HCT116 (cell line): Measurements from ENCODE around the gene ABCB6. TPM values are rescaled to one million over a fixed set of nuclear protein-coding genes. Genes with fewer than 3 reads are reported as not detected.

Experiments
- ATAC-seq: fragments of 200-7000 bp; cut with Tn5 transposase; 2 replicates; pipeline ENCODE4 v1.9.1; 2020; ENCODE audit warnings: mild to moderate bottlenecking, moderate library complexity
- BruUV-seq: library from RNA; stranded (reverse); fragments of 400-500 nt; replicated peaks from 2 replicates; lab custom pipeline; 2021; lab: Mats Ljungman, UMichigan
- CTCF ChIA-PET: fragments of 300-600 bp; sonication (Branson Sonifier 250); formaldehyde crosslinking; loops from one replicate; lab custom pipeline; 2021; ENCODE audit warnings: antibody characterized with exemption; lab: Charles Lee
- POLR2A ChIA-PET: fragments of 300-600, 350-600 bp; sonication (Branson Sonifier 250); formaldehyde crosslinking; loops from one replicate; lab custom pipeline; 2021; ENCODE audit warnings: antibody characterized with exemption; lab: Charles Lee
- RAD21 ChIA-PET, 2 experiments: fragments of 300-600 bp; sonication (Branson Sonifier 250); formaldehyde crosslinking; loops; one replicate each; lab custom pipeline; 2023; ENCODE audit warnings: low total read pairs in 2 of 2; ENCODE audit not compliant: uncharacterized antibody in 2 of 2, unreplicated experiment in 2 of 2, low non-redundant PET in 1 of 2; lab: Charles Lee
- DNase-seq: peaks from one replicate; pipeline ENCODE4 v3.0.0-alpha.2; 2010; ENCODE audit warnings: low read depth, low spot score
- H2AFZ ChIP-seq: fragments of 200-600 bp; shearing (Covaris generic), sonication (generic); 2 replicates; pipeline ENCODE4 v1.6.1; 2017; ENCODE audit warnings: low read depth, mixed run types, mixed read lengths, antibody characterized with exemption, low read length; ENCODE audit not compliant: poor library complexity, severe bottlenecking
- H3K27ac ChIP-seq: 2 replicates; pipeline ENCODE4 v1.5.1; 2012; ENCODE audit warnings: low read depth, low read length
- H3K27me3 ChIP-seq: fragments of 200-600 bp; sonication (generic); 2 replicates; pipeline ENCODE4 v1.6.1; 2016; ENCODE audit warnings: mixed run types, low read length, mixed read lengths; ENCODE audit not compliant: insufficient read depth
- H3K36me3 ChIP-seq, 2 experiments: fragments of 200-500 bp in 1 of 2; fragments of 200-600 bp in 1 of 2; sonication (Bioruptor generic) in 1 of 2; sonication (generic) in 1 of 2; 2 replicates each; pipeline versions ENCODE4 v1.5.1 to v1.6.1; 2014 to 2016; ENCODE audit warnings: low read length in 2 of 2, inconsistent platforms in 1 of 2, mixed read lengths in 1 of 2, mixed run types in 1 of 2; ENCODE audit not compliant: insufficient read depth in 2 of 2, control insufficient read depth in 1 of 2
- H3K4me1 ChIP-seq, 2 experiments: fragments of 200-600 bp in 1 of 2; sonication (generic) in 1 of 2; 2 replicates each; pipeline versions ENCODE4 v1.5.1 to v1.6.1; 2012 to 2017; ENCODE audit warnings: low read length in 2 of 2, inconsistent platforms in 1 of 2, mild to moderate bottlenecking in 1 of 2, mixed read lengths in 1 of 2, mixed run types in 1 of 2, moderate library complexity in 1 of 2; ENCODE audit not compliant: insufficient read depth in 2 of 2, control insufficient read depth in 1 of 2
- H3K4me2 ChIP-seq: fragments of 200-600 bp; sonication (generic); 2 replicates; pipeline ENCODE4 v1.6.1; 2017; ENCODE audit warnings: mixed run types, low read length, mixed read lengths
- H3K4me3 ChIP-seq, 2 experiments: fragments of 200-600 bp in 1 of 2; sonication (generic) in 1 of 2; replicated peaks in 1 of 2; 2 replicates each; pipeline ENCODE4 v1.5.1; 2011 to 2016; ENCODE audit warnings: low read length in 2 of 2, control low read depth in 1 of 2, low read depth in 1 of 2, mild to moderate bottlenecking in 1 of 2, mixed read lengths in 1 of 2, mixed run types in 1 of 2
- H3K79me2 ChIP-seq: fragments of 200-600 bp; sonication (generic); 2 replicates; pipeline ENCODE4 v1.6.1; 2017; ENCODE audit warnings: mild to moderate bottlenecking, mixed run types, low read length, moderate library complexity, mixed read lengths; ENCODE audit not compliant: insufficient read depth
- H3K9ac ChIP-seq: fragments of 200-600 bp; sonication (generic); 2 replicates; pipeline ENCODE4 v1.6.1; 2016; ENCODE audit warnings: low read length, mixed read lengths
- H3K9me2 ChIP-seq: fragments of 200-600 bp; sonication (generic), shearing (Covaris generic); 2 replicates; pipeline ENCODE4 v1.6.1; 2017; ENCODE audit warnings: mixed run types, mild to moderate bottlenecking, moderate library complexity; ENCODE audit not compliant: insufficient read depth
- H3K9me3 ChIP-seq, 2 experiments: fragments of 200-500 bp in 1 of 2; fragments of 200-600 bp in 1 of 2; sonication (Bioruptor generic) in 1 of 2; sonication (generic) in 1 of 2; 2 replicates each; pipeline ENCODE4 v1.6.1; 2014 to 2017; ENCODE audit warnings: low read length in 2 of 2, mixed read lengths in 2 of 2, inconsistent platforms in 1 of 2, low read depth in 1 of 2, mild to moderate bottlenecking in 1 of 2, mixed run types in 1 of 2, moderate library complexity in 1 of 2; ENCODE audit not compliant: control insufficient read depth in 1 of 2, insufficient read depth in 1 of 2
- H4K20me1 ChIP-seq: fragments of 200-600 bp; sonication (generic), shearing (Covaris generic); 2 replicates; pipeline ENCODE4 v1.6.1; 2017; ENCODE audit warnings: mixed run types, mild to moderate bottlenecking, moderate library complexity; ENCODE audit not compliant: insufficient read depth
- CBX3 ChIP-seq: IDR thresholded peaks from 2 replicates; pipeline ENCODE4 v1.6.1; 2012; ENCODE audit warnings: low read depth
- ELF1 ChIP-seq: IDR thresholded peaks from 2 replicates; pipeline ENCODE4 v1.6.1; 2012; ENCODE audit warnings: low read depth, borderline replicate concordance
- EZH2 ChIP-seq: fragments of 200-600 bp; sonication (generic); IDR thresholded peaks from 2 replicates; pipeline ENCODE4 v1.6.1; 2017; ENCODE audit warnings: antibody characterized with exemption, mixed run types
- EZH2phosphoT487 ChIP-seq: fragments of 200-600 bp; IDR thresholded peaks from 2 replicates; pipeline ENCODE4 v1.6.1; 2018; ENCODE audit warnings: antibody characterized with exemption, borderline replicate concordance
- FOSL1 ChIP-seq: IDR thresholded peaks from 2 replicates; pipeline ENCODE4 v1.6.1; 2012; ENCODE audit warnings: low read depth
- JUND ChIP-seq: IDR thresholded peaks from 2 replicates; pipeline ENCODE4 v1.6.1; 2012
- POLR2A ChIP-seq: IDR thresholded peaks from 2 replicates; pipeline ENCODE4 v1.7.0; 2011; ENCODE audit warnings: borderline replicate concordance; ENCODE audit not compliant: insufficient read depth, insufficient read length; ENCODE audit errors: extremely low read depth
- RAD21 ChIP-seq: IDR thresholded peaks from 2 replicates; pipeline ENCODE4 v1.6.1; 2012; ENCODE audit warnings: low read depth, mild to moderate bottlenecking
- SIN3A ChIP-seq: IDR thresholded peaks from 2 replicates; pipeline ENCODE4 v1.6.1; 2012; ENCODE audit warnings: low read depth
- SP1 ChIP-seq: IDR thresholded peaks from 2 replicates; pipeline ENCODE4 v1.6.1; 2012; ENCODE audit warnings: low read depth
- TCF7L2 ChIP-seq: IDR thresholded peaks from 2 replicates; pipeline ENCODE4 v1.7.0; 2011; ENCODE audit warnings: borderline replicate concordance, inconsistent platforms; ENCODE audit not compliant: insufficient read depth, insufficient read length; ENCODE audit errors: extremely low read depth
- ZFX ChIP-seq: fragments of 450-650 bp; IDR thresholded peaks from 2 replicates; pipeline ENCODE4 v1.6.1; 2017
- intact Hi-C: fragments of 100-400 bp; cut with micrococcal nuclease; formaldehyde crosslinking; loops from 2 replicates; pipeline ENCODE4 v1.10.0; 2022
- total RNA-seq: library from RNA; stranded (reverse); gene quantifications from one replicate; pipeline ENCODE4 v1.2.1, GENCODE V29; 2021; ENCODE audit not compliant: unreplicated experiment
- TF ChIP-seq, protein P1 (sequence below): IDR thresholded peaks from 2 replicates; pipeline ENCODE4 v1.6.1; 2012; ENCODE audit warnings: low read depth
- TF ChIP-seq, protein P2 (sequence below): IDR thresholded peaks from 2 replicates; pipeline ENCODE4 v1.6.1; 2012
- TF ChIP-seq, protein P3 (sequence below): IDR thresholded peaks from 2 replicates; pipeline ENCODE4 v1.6.1; 2011; ENCODE audit warnings: mild to moderate bottlenecking, low read length, moderate library complexity; ENCODE audit not compliant: insufficient replicate concordance; ENCODE audit errors: extremely low read depth

Gene ABCB6
- total RNA-seq, 1 experiment from 2014 or later: 24.5 TPM

DNA sequence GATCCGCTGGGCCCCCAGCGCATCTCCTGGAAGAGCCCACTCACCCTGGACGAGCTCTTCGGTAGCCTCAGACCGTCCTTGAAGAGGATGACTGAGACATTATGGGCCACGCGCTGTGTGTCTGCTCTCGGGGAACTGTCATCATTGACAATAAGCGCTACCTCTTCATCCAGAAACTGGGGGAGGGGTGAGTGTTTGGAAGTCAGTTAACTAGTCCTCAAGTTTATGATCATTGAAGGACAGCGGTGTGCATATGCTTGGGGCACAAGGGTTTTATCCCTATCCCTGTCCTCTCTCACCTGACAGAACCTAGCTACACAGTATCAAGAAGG is 27.1 kb upstream of the ABCB6 start (continued):
- no peak for TF ChIP-seq SP1
- TF ChIP-seq, protein P1, sequence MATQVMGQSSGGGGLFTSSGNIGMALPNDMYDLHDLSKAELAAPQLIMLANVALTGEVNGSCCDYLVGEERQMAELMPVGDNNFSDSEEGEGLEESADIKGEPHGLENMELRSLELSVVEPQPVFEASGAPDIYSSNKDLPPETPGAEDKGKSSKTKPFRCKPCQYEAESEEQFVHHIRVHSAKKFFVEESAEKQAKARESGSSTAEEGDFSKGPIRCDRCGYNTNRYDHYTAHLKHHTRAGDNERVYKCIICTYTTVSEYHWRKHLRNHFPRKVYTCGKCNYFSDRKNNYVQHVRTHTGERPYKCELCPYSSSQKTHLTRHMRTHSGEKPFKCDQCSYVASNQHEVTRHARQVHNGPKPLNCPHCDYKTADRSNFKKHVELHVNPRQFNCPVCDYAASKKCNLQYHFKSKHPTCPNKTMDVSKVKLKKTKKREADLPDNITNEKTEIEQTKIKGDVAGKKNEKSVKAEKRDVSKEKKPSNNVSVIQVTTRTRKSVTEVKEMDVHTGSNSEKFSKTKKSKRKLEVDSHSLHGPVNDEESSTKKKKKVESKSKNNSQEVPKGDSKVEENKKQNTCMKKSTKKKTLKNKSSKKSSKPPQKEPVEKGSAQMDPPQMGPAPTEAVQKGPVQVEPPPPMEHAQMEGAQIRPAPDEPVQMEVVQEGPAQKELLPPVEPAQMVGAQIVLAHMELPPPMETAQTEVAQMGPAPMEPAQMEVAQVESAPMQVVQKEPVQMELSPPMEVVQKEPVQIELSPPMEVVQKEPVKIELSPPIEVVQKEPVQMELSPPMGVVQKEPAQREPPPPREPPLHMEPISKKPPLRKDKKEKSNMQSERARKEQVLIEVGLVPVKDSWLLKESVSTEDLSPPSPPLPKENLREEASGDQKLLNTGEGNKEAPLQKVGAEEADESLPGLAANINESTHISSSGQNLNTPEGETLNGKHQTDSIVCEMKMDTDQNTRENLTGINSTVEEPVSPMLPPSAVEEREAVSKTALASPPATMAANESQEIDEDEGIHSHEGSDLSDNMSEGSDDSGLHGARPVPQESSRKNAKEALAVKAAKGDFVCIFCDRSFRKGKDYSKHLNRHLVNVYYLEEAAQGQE: no peak
- TF ChIP-seq, protein P2, sequence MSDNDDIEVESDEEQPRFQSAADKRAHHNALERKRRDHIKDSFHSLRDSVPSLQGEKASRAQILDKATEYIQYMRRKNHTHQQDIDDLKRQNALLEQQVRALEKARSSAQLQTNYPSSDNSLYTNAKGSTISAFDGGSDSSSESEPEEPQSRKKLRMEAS: no peak
- no peak for TF ChIP-seq ELF1

DNA sequence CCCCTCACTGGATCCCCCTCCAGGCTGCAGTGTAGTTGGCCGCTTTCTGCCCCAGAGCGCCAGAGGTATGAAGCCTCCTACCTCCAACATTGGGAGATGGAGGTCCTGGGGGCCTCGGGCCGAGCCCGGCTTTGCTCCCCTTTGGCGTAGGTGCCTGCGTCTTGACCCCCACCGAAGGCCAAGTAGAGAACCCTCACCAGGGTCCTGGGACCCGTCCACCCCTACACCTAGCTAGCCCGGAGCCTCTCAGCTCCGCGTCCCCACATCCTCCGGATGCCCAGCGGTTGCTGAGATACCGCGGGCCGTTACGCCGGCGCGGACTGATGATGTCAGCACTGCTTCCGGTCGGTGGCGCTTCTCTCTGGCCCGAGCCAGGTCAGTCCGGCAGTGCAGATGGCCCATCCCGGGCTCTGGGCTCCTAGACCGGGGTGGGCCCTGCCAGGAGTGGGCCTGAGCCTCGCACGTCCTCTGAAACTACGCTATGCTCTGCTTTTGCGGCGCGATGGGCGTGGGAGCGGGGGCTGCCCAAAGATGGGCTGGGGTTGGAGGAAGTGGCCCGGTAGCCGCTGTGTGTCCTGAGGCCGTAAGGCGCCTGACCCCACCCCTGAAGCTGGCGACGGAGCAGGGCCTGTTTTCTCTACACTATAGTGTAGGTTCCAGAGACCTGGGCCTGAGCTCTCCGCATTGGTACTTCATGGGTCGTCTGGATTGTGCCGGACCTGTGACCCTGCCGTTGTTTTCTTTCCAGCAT is 26.6 kb upstream of the ABCB6 start, which contains the start of the genes GLB1L and STK16:
Gene GLB1L (minus strand): TSS at position 297 of the 751 bp plus-strand sequence. CDS start 1,871 bp downstream, outside the sequence.
Gene STK16 (plus strand): TSS at position 332 of the 751 bp plus-strand sequence. CDS start 521 bp downstream, outside the sequence.
- peak within 1 kb of the TSS; percentile 82 for H3K9ac ChIP-seq
- no peaks in the 10 kb centered on the region for H3K9me2 ChIP-seq
- no peaks in the 10 kb centered on the region for H3K9me3 ChIP-seq
- DNase-seq (peak; percentile 83), ATAC-seq (peak; percentile 90)
- no peaks in the 10 kb centered on the region for H4K20me1 ChIP-seq
- ChIA-PET CTCF (interaction anchor here (0.6 to 2.6 kb wide), 4 partner anchors 34 to 598 kb away, joined by 3 to 19 read pairs (median 3); partner anchors contain the start of gene DNAJB2), POLR2A (interaction anchor here (0.8 to 2.5 kb wide), 4 partner anchors 9 to 29 kb away, joined by 3 to 8 read pairs (median 7); partner anchors contain the start of genes ANKZF1, ATG9A and TUBA4A), RAD21 (no interaction called here)
- H3K36me3 ChIP-seq: peaks cover 0 to 5% of the 10 kb centered on the region in 2 experiments; a peak in 2 of 4 replicates
- peak within 1 kb of the TSS; percentile 80 to 96 for H3K4me3 ChIP-seq
- peaks cover 27 to 39% of the 10 kb centered on the region in 2 experiments for H3K4me1 ChIP-seq
- peak within 1 kb of the TSS; percentile 79 for H3K27ac ChIP-seq
- peak within 1 kb of the TSS; percentile 17 for H2AFZ ChIP-seq
- H3K4me2 ChIP-seq: peak within 1 kb of the TSS; percentile 87
- peaks cover 14% of the 10 kb centered on the region; the same call in 1 of the 2 replicates for H3K79me2 ChIP-seq
- intact Hi-C loops: no loop called here
- H3K27me3 ChIP-seq: no peaks in the 10 kb centered on the region
- BruUV-seq: TSS peak; percentile 77
- TF ChIP-seq, protein P3, sequence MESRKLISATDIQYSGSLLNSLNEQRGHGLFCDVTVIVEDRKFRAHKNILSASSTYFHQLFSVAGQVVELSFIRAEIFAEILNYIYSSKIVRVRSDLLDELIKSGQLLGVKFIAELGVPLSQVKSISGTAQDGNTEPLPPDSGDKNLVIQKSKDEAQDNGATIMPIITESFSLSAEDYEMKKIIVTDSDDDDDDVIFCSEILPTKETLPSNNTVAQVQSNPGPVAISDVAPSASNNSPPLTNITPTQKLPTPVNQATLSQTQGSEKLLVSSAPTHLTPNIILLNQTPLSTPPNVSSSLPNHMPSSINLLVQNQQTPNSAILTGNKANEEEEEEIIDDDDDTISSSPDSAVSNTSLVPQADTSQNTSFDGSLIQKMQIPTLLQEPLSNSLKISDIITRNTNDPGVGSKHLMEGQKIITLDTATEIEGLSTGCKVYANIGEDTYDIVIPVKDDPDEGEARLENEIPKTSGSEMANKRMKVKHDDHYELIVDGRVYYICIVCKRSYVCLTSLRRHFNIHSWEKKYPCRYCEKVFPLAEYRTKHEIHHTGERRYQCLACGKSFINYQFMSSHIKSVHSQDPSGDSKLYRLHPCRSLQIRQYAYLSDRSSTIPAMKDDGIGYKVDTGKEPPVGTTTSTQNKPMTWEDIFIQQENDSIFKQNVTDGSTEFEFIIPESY: peak; percentile 25
- TF ChIP-seq ZFX: peak; percentile 91; the same call in 1 of the 2 replicates
- no peak for TF ChIP-seq TCF7L2
- TF ChIP-seq, protein P1: no peak
- TF ChIP-seq RAD21: no peak
- no peak for TF ChIP-seq SIN3A
- TF ChIP-seq EZH2phosphoT487: no peak
- no peak for TF ChIP-seq FOSL1
- peak; percentile 72 for TF ChIP-seq POLR2A
- no peak for TF ChIP-seq JUND
- TF ChIP-seq CBX3: no peak
- TF ChIP-seq SP1: no peak
- TF ChIP-seq EZH2: no peak
